Measurements from ENCODE around the gene SLC25A51. TPM values are rescaled to one million over a fixed set of nuclear protein-coding genes. Genes with fewer than 3 reads are reported as not detected.

The SLC25A51 gene
- total and polyA plus RNA-seq, 2 donors from 2014 or later: 10.7 to 25.5 TPM

DNA sequence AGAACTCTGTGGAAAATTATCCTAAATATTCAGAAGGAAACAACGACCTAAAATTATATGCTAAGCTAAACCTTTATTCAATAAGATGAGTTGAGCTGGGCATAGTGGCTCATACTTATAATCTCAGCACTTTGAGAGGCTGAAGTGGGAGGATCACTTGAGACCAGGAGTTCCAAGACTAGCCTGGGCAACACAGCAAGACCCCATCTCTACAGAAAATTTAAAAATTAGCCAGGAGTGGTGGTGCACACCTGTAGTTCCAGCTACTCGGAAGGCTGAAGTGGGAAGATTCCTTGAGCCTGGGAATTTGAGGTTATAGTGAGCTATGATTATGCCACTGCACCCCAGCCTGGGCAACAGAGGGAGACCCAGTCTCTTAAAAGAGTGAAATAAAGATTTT, 51.7 kb downstream of the SLC25A51 start:
- Histone ChIP-seq H3K9me3 (ENCODE audit: control insufficient read depth in 2 of 3, insufficient read depth in 1 of 3, low read length in 3 of 3) (no peaks in the 10 kb centered on the region), H3K36me3 (ENCODE audit: control insufficient read depth in 2 of 3, insufficient read depth in 3 of 3, low read length in 3 of 3) (no peaks in the 10 kb centered on the region), H3K4me1 (ENCODE audit: control insufficient read depth in 2 of 3, insufficient read depth in 2 of 3, low read depth in 1 of 3, low read length in 3 of 3) (no peaks in the 10 kb centered on the region), H3K9ac (ENCODE audit: low read length in 3 of 3) (no peak overlapping the region), H3K4me3 (ENCODE audit: low read length in 3 of 3) (no peak overlapping the region), H3K27me3 (ENCODE audit: control insufficient read depth, insufficient read depth, low read length) (no peaks in the 10 kb centered on the region), H3K27ac (ENCODE audit: low read depth in 2 of 2, low read length in 2 of 2) (no peak overlapping the region)
- TF ChIP-seq, protein P1, sequence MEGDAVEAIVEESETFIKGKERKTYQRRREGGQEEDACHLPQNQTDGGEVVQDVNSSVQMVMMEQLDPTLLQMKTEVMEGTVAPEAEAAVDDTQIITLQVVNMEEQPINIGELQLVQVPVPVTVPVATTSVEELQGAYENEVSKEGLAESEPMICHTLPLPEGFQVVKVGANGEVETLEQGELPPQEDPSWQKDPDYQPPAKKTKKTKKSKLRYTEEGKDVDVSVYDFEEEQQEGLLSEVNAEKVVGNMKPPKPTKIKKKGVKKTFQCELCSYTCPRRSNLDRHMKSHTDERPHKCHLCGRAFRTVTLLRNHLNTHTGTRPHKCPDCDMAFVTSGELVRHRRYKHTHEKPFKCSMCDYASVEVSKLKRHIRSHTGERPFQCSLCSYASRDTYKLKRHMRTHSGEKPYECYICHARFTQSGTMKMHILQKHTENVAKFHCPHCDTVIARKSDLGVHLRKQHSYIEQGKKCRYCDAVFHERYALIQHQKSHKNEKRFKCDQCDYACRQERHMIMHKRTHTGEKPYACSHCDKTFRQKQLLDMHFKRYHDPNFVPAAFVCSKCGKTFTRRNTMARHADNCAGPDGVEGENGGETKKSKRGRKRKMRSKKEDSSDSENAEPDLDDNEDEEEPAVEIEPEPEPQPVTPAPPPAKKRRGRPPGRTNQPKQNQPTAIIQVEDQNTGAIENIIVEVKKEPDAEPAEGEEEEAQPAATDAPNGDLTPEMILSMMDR (IDR thresholded peaks at IDR 0.05; ENCODE audit: borderline replicate concordance, extremely low read depth, insufficient read depth): no peak
- FAIRE-seq (no peak), DNase-seq (no peak)
- intact Hi-C loops (cut with DNase I): no loop called here

DNA sequence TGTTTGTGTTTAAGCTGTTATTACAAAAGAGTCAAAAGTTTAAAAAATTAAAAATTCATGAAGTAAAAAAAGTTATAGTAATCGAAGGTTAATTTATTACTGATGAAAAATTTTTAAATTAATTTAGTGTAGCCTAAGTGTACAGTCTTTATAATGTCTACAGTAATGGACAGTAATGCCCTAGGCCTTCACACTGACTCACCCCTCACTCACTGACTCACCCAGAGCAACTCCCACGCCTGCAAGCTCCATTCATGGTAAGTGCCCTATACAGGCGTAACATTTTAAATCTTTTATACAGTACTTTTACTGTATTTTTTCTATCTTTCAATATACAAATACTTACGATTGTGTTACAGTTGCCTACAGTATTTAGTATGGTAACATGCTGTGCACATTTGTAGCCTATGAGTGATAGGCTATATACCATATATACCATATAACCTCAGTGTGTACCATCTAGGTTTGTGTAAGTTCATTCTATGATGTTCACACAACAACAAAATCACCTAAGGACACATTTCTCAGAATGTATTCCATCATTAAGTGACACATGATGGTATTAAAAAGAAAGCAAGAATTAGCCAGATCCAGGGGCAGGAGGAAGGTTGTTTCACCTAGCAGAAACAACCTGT, 63.2 kb downstream of the SLC25A51 start:
- intact Hi-C loops (cut with DNase I): no loop called here
- no peak overlapping the region for H3K9ac ChIP-seq (ENCODE audit: low read length in 3 of 3)
- H3K27me3 ChIP-seq (ENCODE audit: control insufficient read depth, insufficient read depth, low read length): no peaks in the 10 kb centered on the region
- TF ChIP-seq, protein P1 (IDR thresholded peaks at IDR 0.05; ENCODE audit: borderline replicate concordance, extremely low read depth, insufficient read depth): no peak
- H3K27ac ChIP-seq (ENCODE audit: low read depth in 2 of 2, low read length in 2 of 2): no peak overlapping the region
- H3K4me3 ChIP-seq (ENCODE audit: low read length in 3 of 3): no peak overlapping the region
- H3K9me3 ChIP-seq (ENCODE audit: control insufficient read depth in 2 of 3, insufficient read depth in 1 of 3, low read length in 3 of 3): no peaks in the 10 kb centered on the region
- DNase-seq (no peak), FAIRE-seq (peak; percentile 79)
- H3K36me3 ChIP-seq (ENCODE audit: control insufficient read depth in 2 of 3, insufficient read depth in 3 of 3, low read length in 3 of 3): no peaks in the 10 kb centered on the region
- H3K4me1 ChIP-seq (ENCODE audit: control insufficient read depth in 2 of 3, insufficient read depth in 2 of 3, low read depth in 1 of 3, low read length in 3 of 3): no peaks in the 10 kb centered on the region

DNA sequence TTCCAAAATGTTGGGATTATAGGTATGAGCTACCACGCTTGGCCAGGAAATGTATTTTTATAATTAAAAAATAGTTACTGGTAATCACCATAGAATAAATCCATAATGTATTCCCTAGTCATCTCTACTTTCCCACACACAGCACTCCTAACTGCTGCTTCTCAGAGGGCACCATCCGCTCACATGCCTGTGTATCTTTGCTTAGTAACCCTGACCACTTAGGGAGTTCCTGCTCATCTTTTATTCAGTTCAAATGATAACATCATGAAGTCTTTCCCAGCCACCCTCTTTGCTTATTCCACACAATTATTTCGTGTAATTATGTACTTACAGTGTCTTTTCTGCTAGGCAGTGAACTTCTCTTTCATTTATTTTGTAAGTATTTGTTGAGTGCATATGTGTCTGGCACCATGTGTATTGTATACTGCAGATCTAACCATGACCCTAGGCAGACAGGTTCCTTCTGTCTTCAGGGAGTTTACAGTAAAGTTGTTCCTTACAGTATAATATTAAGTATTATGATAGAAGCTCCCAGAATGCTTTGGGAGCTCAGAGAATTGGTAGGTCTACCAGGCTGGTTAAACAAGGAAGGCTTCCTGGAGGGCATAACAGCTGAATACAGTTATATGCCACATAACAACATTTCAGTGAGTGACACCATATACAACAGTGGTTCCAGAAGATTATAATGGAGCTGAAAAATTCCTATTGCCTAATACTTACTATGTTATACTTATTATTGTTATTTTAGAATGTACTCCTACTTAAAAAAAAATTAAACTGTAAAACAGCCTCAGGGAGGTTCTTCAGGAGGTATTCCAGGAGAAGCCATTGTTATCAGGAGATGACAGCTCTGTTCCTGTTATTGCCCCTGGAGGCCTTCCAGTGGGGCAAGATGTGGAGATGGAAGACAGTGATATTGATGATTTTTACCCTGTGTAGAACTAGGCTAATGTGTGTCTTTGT, 64.1 kb downstream of the SLC25A51 start:
- H3K4me1 ChIP-seq (ENCODE audit: control insufficient read depth in 2 of 3, insufficient read depth in 2 of 3, low read depth in 1 of 3, low read length in 3 of 3): no peaks in the 10 kb centered on the region
- H3K27me3 ChIP-seq (ENCODE audit: control insufficient read depth, insufficient read depth, low read length): no peaks in the 10 kb centered on the region
- H3K4me3 ChIP-seq (ENCODE audit: low read length in 3 of 3): no peak overlapping the region
- TF ChIP-seq, protein P1 (IDR thresholded peaks at IDR 0.05; ENCODE audit: borderline replicate concordance, extremely low read depth, insufficient read depth): no peak
- H3K27ac ChIP-seq (ENCODE audit: low read depth in 2 of 2, low read length in 2 of 2): no peak overlapping the region
- no peak overlapping the region for H3K9ac ChIP-seq (ENCODE audit: low read length in 3 of 3)
- intact Hi-C loops (cut with DNase I): no loop called here
- H3K9me3 ChIP-seq (ENCODE audit: control insufficient read depth in 2 of 3, insufficient read depth in 1 of 3, low read length in 3 of 3): no peaks in the 10 kb centered on the region
- FAIRE-seq: no peak
- DNase-seq: no peak
- H3K36me3 ChIP-seq (ENCODE audit: control insufficient read depth in 2 of 3, insufficient read depth in 3 of 3, low read length in 3 of 3): no peaks in the 10 kb centered on the region

Other genes with a start within 250 kb of the SLC25A51 start
- 12.4 TPM for gene TRMT10B, start 150.3 kb downstream of the SLC25A51 start, total RNA-seq
- gene TRMT10B, start 150.3 kb downstream of the SLC25A51 start, polyA plus RNA-seq (ENCODE audit: insufficient read depth, low read depth, low replicate concordance): 5.2 TPM
- 32.3 TPM for gene EXOSC3, start 119.1 kb downstream of the SLC25A51 start, total RNA-seq
- 31.6 TPM for gene EXOSC3, start 119.1 kb downstream of the SLC25A51 start, polyA plus RNA-seq (ENCODE audit: insufficient read depth, low read depth, low replicate concordance)
- 28.5 TPM for gene DCAF10, start 103.3 kb downstream of the SLC25A51 start, total RNA-seq
- gene DCAF10, start 103.3 kb downstream of the SLC25A51 start, polyA plus RNA-seq (ENCODE audit: insufficient read depth, low read depth, low replicate concordance): 10.6 TPM
- 39.8 TPM for gene SHB, start 165.1 kb upstream of the SLC25A51 start, total RNA-seq
- gene SHB, start 165.1 kb upstream of the SLC25A51 start, polyA plus RNA-seq (ENCODE audit: insufficient read depth, low read depth, low replicate concordance): 16.4 TPM

All from kidney (tissue), 14 donors.